Lower lobe of right lung (tissue), 2 donors: ENCODE measurements around the gene SYT17. TPM values are rescaled to one million over a fixed set of nuclear protein-coding genes. Genes with fewer than 3 reads are reported as not detected.

Experiments used
- ATAC-seq, 2 donors: fragments of 200-7000 bp; cut with Tn5 transposase; one replicate each; pipeline ENCODE4 v1.9.1; 2020 to 2022; ENCODE audit warnings: mild to moderate bottlenecking in 2 of 2, moderate library complexity in 2 of 2
- DNase-seq: peaks from one replicate; pipeline ENCODE4 v3.0.0-alpha.2; 2020
- H3K27ac ChIP-seq: fragments of 200-600 bp; one replicate; pipeline ENCODE4 v1.8.0; 2022
- H3K27me3 ChIP-seq: fragments of 200-600 bp; one replicate; pipeline ENCODE4 v1.8.0; 2022; ENCODE audit warnings: low read depth
- H3K36me3 ChIP-seq: fragments of 200-600 bp; one replicate; pipeline ENCODE4 v1.8.0; 2022; ENCODE audit warnings: mild to moderate bottlenecking
- H3K4me1 ChIP-seq: fragments of 200-600 bp; one replicate; pipeline ENCODE4 v1.8.0; 2022
- H3K4me3 ChIP-seq: fragments of 200-600 bp; one replicate; pipeline ENCODE4 v1.8.0; 2022; ENCODE audit warnings: mild to moderate bottlenecking
- H3K9me3 ChIP-seq: fragments of 200-600 bp; one replicate; pipeline ENCODE4 v1.8.0; 2022
- CTCF ChIP-seq: fragments of 200-600 bp; IDR thresholded peaks from one replicate; pipeline ENCODE4 v1.8.0; 2022; ENCODE audit warnings: antibody characterized with exemption, mild to moderate bottlenecking
- intact Hi-C: fragments of 100-400 bp; cut with DNase I; formaldehyde crosslinking; loops from one replicate; pipeline ENCODE4 v1.11.0; 2022
- total RNA-seq: library from RNA; stranded (reverse); fragmentation: NEBNext Ultra II Directional; extraction: Animal tissue kit (Norgen Biotek cat#: 25700); gene quantifications from one replicate; pipeline ENCODE4 v1.2.1, GENCODE V29; 2021
- donor health status: DM: no; HTN: yes; CAD: no; lungs with severe emphysema.

The SYT17 gene
- total RNA-seq, 1 donor from 2014 or later = 11.8 TPM

- no peak overlapping the region for H3K4me3 ChIP-seq
- no peaks in the 10 kb centered on the region for H3K36me3 ChIP-seq
- no peaks in the 10 kb centered on the region for H3K4me1 ChIP-seq
- H3K27me3 ChIP-seq = no peaks in the 10 kb centered on the region
- TF ChIP-seq CTCF = no peak
- no peak overlapping the region for H3K27ac ChIP-seq
- ATAC-seq (no peak), DNase-seq (no peak)
- intact Hi-C loops = no loop called here
- H3K9me3 ChIP-seq = no peaks in the 10 kb centered on the region
These were observed 44.0 kb downstream of the SYT17 start for GRCh38 chr16:19212059-19212458.

GRCh38 chr16:19213885-19214284 is 45.8 kb downstream of the SYT17 start:
- H3K4me1 ChIP-seq = no peaks in the 10 kb centered on the region
- no peak overlapping the region for H3K27ac ChIP-seq
- ATAC-seq = no peak
- TF ChIP-seq CTCF = no peak
- intact Hi-C loops = no loop called here
- no peaks in the 10 kb centered on the region for H3K9me3 ChIP-seq
- no peaks in the 10 kb centered on the region for H3K27me3 ChIP-seq
- H3K36me3 ChIP-seq = no peaks in the 10 kb centered on the region
- DNase-seq = no peak
- no peak overlapping the region for H3K4me3 ChIP-seq

GRCh38 chr16:19215705-19216104 is 47.7 kb downstream of the SYT17 start:
- ATAC-seq = no peak
- Histone ChIP-seq H3K36me3 (no peaks in the 10 kb centered on the region), H3K9me3 (no peaks in the 10 kb centered on the region), H3K4me3 (no peak overlapping the region), H3K4me1 (no peaks in the 10 kb centered on the region), H3K27ac (no peak overlapping the region), H3K27me3 (no peaks in the 10 kb centered on the region)
- TF ChIP-seq CTCF = no peak
- intact Hi-C loops = no loop called here
- DNase-seq = no peak

- Histone ChIP-seq H3K27ac (no peak overlapping the region), H3K36me3 (no peaks in the 10 kb centered on the region), H3K9me3 (no peaks in the 10 kb centered on the region), H3K4me3 (no peak overlapping the region), H3K4me1 (no peaks in the 10 kb centered on the region), H3K27me3 (no peaks in the 10 kb centered on the region)
- ATAC-seq = no peak
- intact Hi-C loops = no loop called here
- no peak for DNase-seq
- TF ChIP-seq CTCF = no peak
These were observed 50.5 kb downstream of the SYT17 start for GRCh38 chr16:19218581-19218980.

- no peak for TF ChIP-seq CTCF
- no peak overlapping the region for H3K4me3 ChIP-seq
- H3K36me3 ChIP-seq = peaks cover 5% of the 10 kb centered on the region
- H3K4me1 ChIP-seq = no peaks in the 10 kb centered on the region
- no peak for ATAC-seq
- no peaks in the 10 kb centered on the region for H3K27me3 ChIP-seq
- no peak overlapping the region for H3K27ac ChIP-seq
- intact Hi-C loops = no loop called here
- no peak for DNase-seq
- no peaks in the 10 kb centered on the region for H3K9me3 ChIP-seq
These were observed 51.8 kb downstream of the SYT17 start for GRCh38 chr16:19219836-19220235.
